ENCODE results near the gene ANKFN1. TPM values are rescaled to one million over a fixed set of nuclear protein-coding genes. Genes with fewer than 3 reads are reported as not detected.

ANKFN1 gene
- total RNA-seq, 4 donors from 2014 or later: 0.16 to 0.27 TPM; not detected in 2

DNA sequence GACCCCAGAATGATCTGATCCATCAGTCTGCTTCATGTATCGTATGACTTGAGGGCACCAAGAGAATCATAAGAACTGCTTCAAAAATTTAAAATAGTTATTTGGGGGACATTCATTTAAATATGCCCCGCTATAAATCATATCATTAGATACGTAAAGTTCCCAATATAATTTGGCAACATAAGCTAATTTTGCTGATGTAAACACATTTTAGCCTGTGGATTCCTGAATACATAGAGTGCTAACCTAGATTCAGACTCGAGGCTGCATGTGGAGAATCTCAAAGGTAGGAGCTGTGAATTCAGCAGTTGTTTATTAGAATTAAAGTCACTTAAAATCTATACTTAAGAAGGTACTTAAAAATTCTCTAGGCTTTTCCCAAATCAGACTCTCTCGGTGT is 24.9 kb downstream of the ANKFN1 start:
- in situ Hi-C loops (cut with MboI; ENCODE audit: low sequenced_read_pairs in 4 of 4): no loop called here

DNA sequence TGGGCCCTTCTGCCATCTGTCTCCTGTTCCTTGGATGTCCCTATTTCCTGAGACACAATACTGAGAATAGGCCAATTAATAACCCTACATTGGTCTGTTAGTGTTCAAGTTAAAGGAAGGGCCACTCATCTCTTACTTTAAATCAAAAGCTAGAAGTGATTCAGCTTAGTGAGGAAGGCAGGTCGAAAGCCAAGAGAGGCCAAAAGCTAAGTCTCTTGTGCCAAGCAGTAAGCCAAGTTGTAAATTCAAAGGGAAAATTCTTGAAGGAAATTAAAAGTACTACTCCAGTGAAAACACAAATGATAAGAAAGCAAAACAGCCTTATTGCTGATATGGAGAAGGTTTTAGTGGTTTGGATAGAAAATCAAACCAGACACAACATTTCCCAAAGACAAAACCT is 28.8 kb downstream of the ANKFN1 start:
- in situ Hi-C loops (cut with MboI; ENCODE audit: low sequenced_read_pairs in 4 of 4): no loop called here
- Histone ChIP-seq H3K4me3 (no peak overlapping the region), H3K36me3 (no peaks in the 10 kb centered on the region), H3K9me3 (no peaks in the 10 kb centered on the region), H3K4me1 (no peaks in the 10 kb centered on the region), H3K27me3 (no peaks in the 10 kb centered on the region), H3K27ac (no peak overlapping the region)
- DNase-seq: no peak
- ATAC-seq: no peak
- no peak for TF ChIP-seq POLR2A (IDR thresholded peaks at IDR 0.05)
- TF ChIP-seq, protein P1, sequence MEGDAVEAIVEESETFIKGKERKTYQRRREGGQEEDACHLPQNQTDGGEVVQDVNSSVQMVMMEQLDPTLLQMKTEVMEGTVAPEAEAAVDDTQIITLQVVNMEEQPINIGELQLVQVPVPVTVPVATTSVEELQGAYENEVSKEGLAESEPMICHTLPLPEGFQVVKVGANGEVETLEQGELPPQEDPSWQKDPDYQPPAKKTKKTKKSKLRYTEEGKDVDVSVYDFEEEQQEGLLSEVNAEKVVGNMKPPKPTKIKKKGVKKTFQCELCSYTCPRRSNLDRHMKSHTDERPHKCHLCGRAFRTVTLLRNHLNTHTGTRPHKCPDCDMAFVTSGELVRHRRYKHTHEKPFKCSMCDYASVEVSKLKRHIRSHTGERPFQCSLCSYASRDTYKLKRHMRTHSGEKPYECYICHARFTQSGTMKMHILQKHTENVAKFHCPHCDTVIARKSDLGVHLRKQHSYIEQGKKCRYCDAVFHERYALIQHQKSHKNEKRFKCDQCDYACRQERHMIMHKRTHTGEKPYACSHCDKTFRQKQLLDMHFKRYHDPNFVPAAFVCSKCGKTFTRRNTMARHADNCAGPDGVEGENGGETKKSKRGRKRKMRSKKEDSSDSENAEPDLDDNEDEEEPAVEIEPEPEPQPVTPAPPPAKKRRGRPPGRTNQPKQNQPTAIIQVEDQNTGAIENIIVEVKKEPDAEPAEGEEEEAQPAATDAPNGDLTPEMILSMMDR (IDR thresholded peaks at IDR 0.05 in 4 of 5, conservative IDR thresholded peaks at IDR 0.05 in 1 of 5): no peak
- intact Hi-C loops (cut with DNase I; ENCODE audit: low total_unique reads): no loop called here

More for the DNA sequence above, 24.9 kb downstream of the ANKFN1 start:
- Histone ChIP-seq H3K9me3 (no peaks in the 10 kb centered on the region), H3K27ac (no peak overlapping the region), H3K4me1 (peaks cover 18 to 22% of the 10 kb centered on the region in 2 donors), H3K36me3 (no peaks in the 10 kb centered on the region), H3K27me3 (no peaks in the 10 kb centered on the region), H3K4me3 (no peak overlapping the region)
- DNase-seq (no peak), ATAC-seq (no peak)
- TF ChIP-seq POLR2A (IDR thresholded peaks at IDR 0.05): no peak
- TF ChIP-seq, protein P1 (IDR thresholded peaks at IDR 0.05 in 4 of 5, conservative IDR thresholded peaks at IDR 0.05 in 1 of 5): no peak
- intact Hi-C loops (cut with DNase I; ENCODE audit: low total_unique reads): loop anchor here (10.0 kb wide), 1 partner anchor 443 kb away; no protein-coding TSS in a partner anchor

DNA sequence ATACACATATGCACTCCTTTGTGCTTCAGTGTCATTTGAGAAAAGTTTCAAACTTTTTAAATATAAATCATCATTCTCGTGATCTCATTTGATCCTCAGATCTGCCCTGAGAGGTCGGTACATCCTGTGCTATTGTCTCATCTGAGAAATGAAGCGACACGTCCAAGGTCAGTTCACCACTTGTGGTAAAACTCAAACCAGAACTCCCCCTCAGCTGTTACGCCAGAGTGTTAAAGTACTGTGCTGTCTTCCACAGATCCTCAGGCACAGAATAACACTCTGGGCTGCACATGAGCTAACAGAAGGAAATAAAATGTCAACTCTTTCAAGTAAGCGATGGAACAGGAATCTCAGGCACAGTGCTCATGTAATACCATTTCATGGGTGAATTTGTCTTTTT is 31.4 kb downstream of the ANKFN1 start:
- no peak for TF ChIP-seq POLR2A (IDR thresholded peaks at IDR 0.05)
- TF ChIP-seq, protein P1 (IDR thresholded peaks at IDR 0.05 in 4 of 5, conservative IDR thresholded peaks at IDR 0.05 in 1 of 5): no peak
- H3K9me3 ChIP-seq: no peaks in the 10 kb centered on the region
- no peak overlapping the region for H3K27ac ChIP-seq
- no peaks in the 10 kb centered on the region for H3K36me3 ChIP-seq
- no peak overlapping the region for H3K4me3 ChIP-seq
- in situ Hi-C loops (cut with MboI; ENCODE audit: low sequenced_read_pairs in 4 of 4) (no loop called here), intact Hi-C loops (cut with DNase I; ENCODE audit: low total_unique reads) (no loop called here)
- no peak for ATAC-seq
- H3K27me3 ChIP-seq: no peaks in the 10 kb centered on the region
- DNase-seq: no peak
- no peaks in the 10 kb centered on the region for H3K4me1 ChIP-seq

DNA sequence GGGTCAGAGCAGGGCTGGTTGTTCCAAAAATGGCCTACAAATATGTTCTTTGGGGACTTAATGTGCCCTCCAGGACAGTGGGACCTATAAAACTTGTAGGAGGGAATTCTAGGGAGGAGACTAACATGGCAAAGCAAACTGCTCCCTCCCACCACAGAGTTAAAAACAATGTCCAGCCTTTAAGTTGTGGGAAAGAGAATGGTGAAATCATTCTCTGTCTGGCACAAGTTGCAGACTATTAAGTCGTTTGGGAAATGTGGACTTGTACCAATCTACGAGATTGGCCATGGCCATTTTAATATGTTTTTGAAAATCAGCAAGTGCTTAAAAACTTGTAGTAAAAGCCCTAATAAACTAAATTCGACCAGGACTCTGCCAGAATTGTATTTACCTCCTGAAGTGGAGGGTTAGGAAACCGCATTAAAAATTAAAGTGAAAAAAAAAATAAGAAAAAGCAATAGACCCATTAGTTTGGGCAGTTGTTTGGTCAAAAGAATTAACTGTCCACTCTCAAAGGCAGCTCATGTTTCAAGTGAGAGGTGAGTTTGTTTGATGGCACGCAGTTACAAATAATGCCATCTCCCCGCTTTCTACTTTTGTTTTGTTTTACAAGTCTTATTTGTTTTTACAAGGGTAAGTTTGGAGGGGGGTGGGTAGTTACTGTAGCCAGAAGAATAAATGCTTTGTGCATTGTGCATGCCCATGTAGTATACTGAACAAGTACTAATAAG is 32.4 kb downstream of the ANKFN1 start:
- TF ChIP-seq, protein P1 (IDR thresholded peaks at IDR 0.05 in 4 of 5, conservative IDR thresholded peaks at IDR 0.05 in 1 of 5): no peak
- TF ChIP-seq POLR2A (IDR thresholded peaks at IDR 0.05): no peak
- no peak overlapping the region for H3K27ac ChIP-seq
- in situ Hi-C loops (cut with MboI; ENCODE audit: low sequenced_read_pairs in 4 of 4): no loop called here

More for the DNA sequence above, 32.4 kb downstream of the ANKFN1 start:
- Histone ChIP-seq H3K9me3 (no peaks in the 10 kb centered on the region), H3K36me3 (no peaks in the 10 kb centered on the region), H3K4me3 (no peak overlapping the region), H3K27me3 (no peaks in the 10 kb centered on the region), H3K4me1 (no peaks in the 10 kb centered on the region)
- intact Hi-C loops (cut with DNase I; ENCODE audit: low total_unique reads): no loop called here
- DNase-seq (no peak), ATAC-seq (no peak)
